HG03565 (cell line): ENCODE data around the gene NR3C2.

ENCODE experiments used
- ATAC-seq: cut with Tn5 transposase; IDR thresholded peaks from one replicate; pipeline ENCODE4 v1.9.1; 2021; ENCODE audit warnings: mild to moderate bottlenecking, moderate library complexity; ENCODE audit not compliant: unreplicated experiment

Gene NR3C2

GRCh38 chr4:148059617-148060180, 382.5 kb downstream of the NR3C2 start:
- no peak for ATAC-seq

- ATAC-seq, result no peak
Observed at GRCh38 chr4:148057984-148058859, 384.0 kb downstream of the NR3C2 start.

GRCh38 chr4:148057516-148057915, 384.7 kb downstream of the NR3C2 start:
- peak; percentile 30 for ATAC-seq

GRCh38 chr4:148056879-148057278, 385.3 kb downstream of the NR3C2 start:
- ATAC-seq, result peak; percentile 84

- ATAC-seq, result no peak
Observed at GRCh38 chr4:148055844-148056243, 386.4 kb downstream of the NR3C2 start.

DNA sequence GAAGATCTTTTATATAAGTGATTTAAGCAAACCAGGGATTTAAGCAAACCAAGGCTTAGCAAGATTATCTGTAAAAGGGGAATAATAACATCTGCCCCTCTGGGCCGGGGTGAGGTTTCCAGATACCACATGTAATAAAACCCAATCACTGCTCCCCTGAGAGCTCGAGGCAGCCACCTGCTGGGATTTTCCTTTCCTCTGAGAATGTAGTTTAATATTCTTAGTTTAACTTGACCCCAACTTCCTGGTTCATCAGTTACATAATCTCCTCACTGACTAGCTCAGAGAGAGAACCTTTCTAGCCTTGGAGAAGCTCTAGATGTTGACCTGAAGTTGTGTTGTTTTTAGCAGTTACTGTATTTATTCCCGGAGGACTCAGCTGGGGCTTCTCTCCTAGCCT, 387.9 kb downstream of the NR3C2 start:
- ATAC-seq, result no peak

DNA sequence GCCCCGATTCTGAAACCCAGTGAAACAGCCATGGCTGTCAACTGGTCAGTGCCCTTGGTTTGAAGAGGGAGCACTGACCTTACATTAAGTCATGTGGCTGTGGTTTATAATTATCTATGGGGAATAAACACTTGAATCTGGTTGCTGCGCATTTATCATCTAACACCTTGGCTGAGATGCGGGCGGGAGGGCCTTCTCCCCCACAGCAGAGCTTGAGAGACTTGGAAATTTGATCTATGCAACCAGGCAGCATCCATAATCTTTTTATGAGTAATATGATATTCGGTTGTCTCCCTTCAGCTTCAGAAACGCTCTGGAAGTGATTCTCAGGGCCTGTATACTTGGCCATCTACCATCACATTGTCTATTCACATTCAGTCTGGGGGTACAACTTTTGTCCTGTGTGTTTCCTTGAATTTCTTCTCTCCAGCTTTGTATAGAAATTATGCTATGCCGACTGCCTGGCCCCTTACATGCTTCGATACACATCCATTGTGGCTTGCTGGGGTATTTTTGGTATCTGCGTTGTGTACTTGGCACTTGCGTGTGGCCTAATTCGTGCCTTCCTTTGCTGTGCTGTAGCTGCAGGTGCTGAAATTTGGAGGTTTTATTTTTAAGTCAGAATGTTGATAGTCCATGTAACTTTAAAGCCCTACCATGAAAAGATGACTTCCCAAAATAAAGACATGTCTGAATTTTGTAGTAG, 388.8 kb downstream of the NR3C2 start:
- ATAC-seq, result no peak

GRCh38 chr4:148052448-148052847, 389.8 kb downstream of the NR3C2 start:
- no peak for ATAC-seq

- ATAC-seq, result no peak
Observed at GRCh38 chr4:148051403-148051802, 390.8 kb downstream of the NR3C2 start.

- no peak for ATAC-seq
Observed at GRCh38 chr4:148048598-148048997, 393.6 kb downstream of the NR3C2 start.

GRCh38 chr4:148044912-148045352, 397.3 kb downstream of the NR3C2 start:
- ATAC-seq, result peak; percentile 97

DNA sequence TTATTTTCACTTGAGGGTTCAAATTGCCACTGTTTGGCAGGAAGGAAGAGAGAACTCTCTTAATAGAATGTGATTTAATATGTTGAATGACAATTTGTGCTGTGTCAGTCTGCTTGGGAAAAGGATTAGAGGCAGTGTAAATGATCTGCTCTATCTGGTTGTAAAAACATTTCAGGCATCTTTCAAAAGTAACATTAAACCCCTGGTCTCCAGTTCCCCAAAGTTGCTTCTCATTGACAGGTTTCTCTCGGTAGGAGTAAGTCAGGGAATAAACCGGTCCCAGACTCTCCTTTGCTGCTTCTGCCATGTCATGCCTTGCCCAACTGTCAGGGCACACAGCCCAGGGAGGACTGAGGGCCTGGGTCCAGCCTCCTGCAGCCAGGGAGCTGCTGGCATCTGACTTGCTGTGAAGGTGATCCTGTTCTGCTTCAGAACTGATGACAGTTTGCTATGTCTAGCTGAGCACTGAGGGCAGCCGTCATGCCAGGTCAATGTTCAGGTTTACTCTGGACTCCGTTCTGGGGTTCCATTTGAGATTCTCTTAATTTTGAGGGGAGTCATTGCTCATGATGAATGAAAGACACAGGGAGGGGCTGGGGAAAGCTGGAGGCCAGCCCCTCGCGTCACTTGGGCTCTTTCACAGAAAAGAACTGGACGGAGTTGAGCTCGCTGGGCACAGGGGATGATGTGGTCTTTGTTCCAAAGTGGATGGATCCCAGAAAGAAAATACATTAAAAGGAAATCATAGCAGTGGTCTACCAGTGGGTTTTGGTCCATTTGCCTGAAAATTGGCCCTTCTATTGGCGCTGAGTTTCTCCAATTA, 397.9 kb downstream of the NR3C2 start:
- ATAC-seq, result no peak

GRCh38 chr4:148041606-148042329, 400.4 kb downstream of the NR3C2 start:
- no peak for ATAC-seq

- no peak for ATAC-seq
Observed at GRCh38 chr4:148034813-148035212, 407.4 kb downstream of the NR3C2 start.

GRCh38 chr4:148030193-148030873, 411.9 kb downstream of the NR3C2 start:
- ATAC-seq, result no peak

GRCh38 chr4:148029781-148030180, 412.4 kb downstream of the NR3C2 start:
- ATAC-seq, result no peak
